Heart left ventricle (tissue), 13 donors: ENCODE measurements around the gene ARPIN.

Experiments used
- CTCF ChIP-seq, 12 donors: fragments of 200-600 bp; sonication (generic) in 4 of 12; IDR thresholded peaks; one replicate each; pipeline versions ENCODE4 v1.5.0 to v1.8.0; 2018 to 2022; ENCODE audit warnings: antibody characterized with exemption in 12 of 12, mild to moderate bottlenecking in 5 of 12
- POLR2A ChIP-seq, 2 donors: fragments of 450-650 bp; IDR thresholded peaks; one replicate each; pipeline ENCODE4 v1.6.1; 2017; ENCODE audit warnings: antibody characterized with exemption in 2 of 2, mild to moderate bottlenecking in 2 of 2, moderate library complexity in 2 of 2
- donor health status: ischemic (EF 13 %, LVEDD 7.1; RV severe dilation, severe dysfunction).
- donor health status: DM: no; HTN: yes; CAD: no.
- donor health status: DM: no; HTN: no; CAD: no.
- donor health status: ischemic (EF 25% LVEDD 6.9; RV normal size, moderate dysfunction).
- donor health status: ischemic (EF 25% LVEDD 5.7; RV mildly dilated, moderate dysfunction).
- donor health status: ischemic (EF 35%, LVEDD 5.7; RV mildly dilated, moderate dysfunction).
- donor health status: nonischemic (EF 11% LVEDD 7.7; RV severe dilation, severe dysfunction).
- donor health status: DM: yes; HTN: yes; CAD: no.
- donor health status: PGD.
- donor health status: ischemic (EF 29% LVEDD 5.4; RV normal size, mild dysfunction).
- donor health status: nonischemic (EF 23%, LVEDD 6.1; RV moderate dilation, normal function).

DNA sequence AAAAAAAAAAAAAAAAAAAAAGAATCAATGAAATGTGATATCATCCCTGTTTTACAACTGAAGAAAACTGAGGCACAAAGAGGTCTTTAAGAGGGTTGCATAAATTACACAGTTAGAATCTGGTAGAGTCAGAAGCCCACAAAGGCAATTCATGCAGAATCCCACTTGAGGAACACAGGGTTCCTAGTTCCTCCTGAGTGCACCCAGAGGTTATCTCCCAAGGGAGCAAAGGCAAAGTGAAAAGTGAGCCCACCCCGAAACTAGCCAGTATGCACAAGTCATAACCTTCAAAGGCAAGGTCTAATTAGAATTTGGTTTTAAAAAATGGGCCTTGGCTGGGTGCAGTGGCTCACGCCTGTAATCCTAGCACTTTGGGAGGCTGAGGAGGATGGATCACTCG lies 56.8 kb downstream of the ARPIN start:
- TF ChIP-seq CTCF (IDR thresholded peaks at IDR 0.05), result no peak
- TF ChIP-seq POLR2A (IDR thresholded peaks at IDR 0.05), result no peak
